ENCODE results near the gene EFEMP2. TPM values are rescaled to one million over a fixed set of nuclear protein-coding genes. Genes with fewer than 3 reads are reported as not detected.

The EFEMP2 gene
- total RNA-seq, 1 donor from 2014 or later, result 62.0 TPM

GRCh38 chr11:65899356-65900124 lies 26.9 kb upstream of the EFEMP2 start:
- Histone ChIP-seq H3K36me3 (ENCODE audit: control insufficient read depth, insufficient read depth, low read length) (no peaks in the 10 kb centered on the region), H3K4me3 (ENCODE audit: low read depth, low read length) (peak overlapping the region; percentile 92), H3K27me3 (ENCODE audit: control insufficient read depth, insufficient read depth, low read length) (no peaks in the 10 kb centered on the region)
- no peak for DNase-seq (ENCODE audit: low read depth)
- peak; percentile 23 for TF ChIP-seq CTCF (IDR thresholded peaks at IDR 0.05; ENCODE audit: insufficient read depth, low read length, poor library complexity, severe bottlenecking)

- Histone ChIP-seq H3K27me3 (ENCODE audit: control insufficient read depth, insufficient read depth, low read length) (no peaks in the 10 kb centered on the region), H3K36me3 (ENCODE audit: control insufficient read depth, insufficient read depth, low read length) (no peaks in the 10 kb centered on the region), H3K4me3 (ENCODE audit: low read depth, low read length) (peak overlapping the region; percentile 92)
- TF ChIP-seq CTCF (IDR thresholded peaks at IDR 0.05; ENCODE audit: insufficient read depth, low read length, poor library complexity, severe bottlenecking), result no peak
- no peak for DNase-seq (ENCODE audit: low read depth)
These were observed 26.2 kb upstream of the EFEMP2 start for GRCh38 chr11:65898656-65899355.

- no peak for DNase-seq (ENCODE audit: low read depth)
- H3K36me3 ChIP-seq (ENCODE audit: control insufficient read depth, insufficient read depth, low read length), result no peaks in the 10 kb centered on the region
- no peaks in the 10 kb centered on the region for H3K27me3 ChIP-seq (ENCODE audit: control insufficient read depth, insufficient read depth, low read length)
- no peak overlapping the region for H3K4me3 ChIP-seq (ENCODE audit: low read depth, low read length)
- TF ChIP-seq CTCF (IDR thresholded peaks at IDR 0.05; ENCODE audit: insufficient read depth, low read length, poor library complexity, severe bottlenecking), result no peak
These were observed 24.4 kb upstream of the EFEMP2 start for GRCh38 chr11:65897020-65897471.

- TF ChIP-seq CTCF (IDR thresholded peaks at IDR 0.05; ENCODE audit: insufficient read depth, low read length, poor library complexity, severe bottlenecking), result no peak
- no peak for DNase-seq (ENCODE audit: low read depth)
- H3K27me3 ChIP-seq (ENCODE audit: control insufficient read depth, insufficient read depth, low read length), result no peaks in the 10 kb centered on the region
- no peaks in the 10 kb centered on the region for H3K36me3 ChIP-seq (ENCODE audit: control insufficient read depth, insufficient read depth, low read length)
- no peak overlapping the region for H3K4me3 ChIP-seq (ENCODE audit: low read depth, low read length)
These were observed 23.7 kb upstream of the EFEMP2 start for GRCh38 chr11:65896034-65896999.

GRCh38 chr11:65895482-65895981 lies 22.9 kb upstream of the EFEMP2 start:
- H3K4me3 ChIP-seq (ENCODE audit: low read depth, low read length), result no peak overlapping the region
- no peak for DNase-seq (ENCODE audit: low read depth)
- no peak for TF ChIP-seq CTCF (IDR thresholded peaks at IDR 0.05; ENCODE audit: insufficient read depth, low read length, poor library complexity, severe bottlenecking)
- H3K36me3 ChIP-seq (ENCODE audit: control insufficient read depth, insufficient read depth, low read length), result no peaks in the 10 kb centered on the region
- no peaks in the 10 kb centered on the region for H3K27me3 ChIP-seq (ENCODE audit: control insufficient read depth, insufficient read depth, low read length)
